CD4-positive, alpha-beta T cell treated with Interleukin-4 for 4 hours (primary cell): ENCODE measurements around the gene APBA2.
A peak's percentile ranks its signal among the peaks of the same experiment; 100 is the strongest.

Source experiments
- DNase-seq: peaks from one replicate; pipeline ENCODE4 v3.0.0-alpha.2; 2020

APBA2 gene

GRCh38 chr15:29127506-29128430 is 242.0 kb downstream of the APBA2 start:
- no peak for DNase-seq

GRCh38 chr15:29128671-29129070 is 242.9 kb downstream of the APBA2 start:
- no peak for DNase-seq

- DNase-seq = no peak
Observed at GRCh38 chr15:29129221-29129620, 243.4 kb downstream of the APBA2 start.

GRCh38 chr15:29129926-29130325 is 244.2 kb downstream of the APBA2 start:
- no peak for DNase-seq

- DNase-seq = no peak
Observed at GRCh38 chr15:29130476-29130875, 244.7 kb downstream of the APBA2 start.

GRCh38 chr15:29130951-29131839 is 245.4 kb downstream of the APBA2 start:
- no peak for DNase-seq

- DNase-seq = no peak
Observed at GRCh38 chr15:29131840-29132420, 246.2 kb downstream of the APBA2 start.

- no peak for DNase-seq
Observed at GRCh38 chr15:29132735-29133181, 247.0 kb downstream of the APBA2 start.

- DNase-seq = no peak
Observed at GRCh38 chr15:29133321-29133720, 247.5 kb downstream of the APBA2 start.

- DNase-seq = no peak
Observed at GRCh38 chr15:29133791-29134190, 248.0 kb downstream of the APBA2 start.

- no peak for DNase-seq
Observed at GRCh38 chr15:29134239-29134638, 248.5 kb downstream of the APBA2 start.

GRCh38 chr15:29134641-29135308 is 249.0 kb downstream of the APBA2 start:
- DNase-seq = no peak

- no peak for DNase-seq
Observed at GRCh38 chr15:29135309-29135657, 249.5 kb downstream of the APBA2 start.

GRCh38 chr15:29135702-29136646 is 250.2 kb downstream of the APBA2 start:
- DNase-seq = no peak

GRCh38 chr15:29138260-29138659 is 252.5 kb downstream of the APBA2 start:
- no peak for DNase-seq

GRCh38 chr15:29139072-29139471 is 253.3 kb downstream of the APBA2 start:
- DNase-seq = no peak

GRCh38 chr15:29139540-29140459 is 254.0 kb downstream of the APBA2 start:
- peak; percentile 9 for DNase-seq

GRCh38 chr15:29140475-29141307 is 254.9 kb downstream of the APBA2 start:
- DNase-seq = no peak
